T1000 (cell line): ENCODE results near the gene CCL24.
"Not testable (repeated sequence)": the region's sequence is repeated elsewhere in the genome, so short reads cannot be mapped to it uniquely, and the experiment has no call there.

ENCODE experiments used
- DNase-seq: peaks from one replicate; lab custom pipeline; 2025; ENCODE audit warnings: mixed read lengths; lab: John Stamatoyannopoulos, UW

Gene CCL24, protein sequence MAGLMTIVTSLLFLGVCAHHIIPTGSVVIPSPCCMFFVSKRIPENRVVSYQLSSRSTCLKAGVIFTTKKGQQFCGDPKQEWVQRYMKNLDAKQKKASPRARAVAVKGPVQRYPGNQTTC

DNA sequence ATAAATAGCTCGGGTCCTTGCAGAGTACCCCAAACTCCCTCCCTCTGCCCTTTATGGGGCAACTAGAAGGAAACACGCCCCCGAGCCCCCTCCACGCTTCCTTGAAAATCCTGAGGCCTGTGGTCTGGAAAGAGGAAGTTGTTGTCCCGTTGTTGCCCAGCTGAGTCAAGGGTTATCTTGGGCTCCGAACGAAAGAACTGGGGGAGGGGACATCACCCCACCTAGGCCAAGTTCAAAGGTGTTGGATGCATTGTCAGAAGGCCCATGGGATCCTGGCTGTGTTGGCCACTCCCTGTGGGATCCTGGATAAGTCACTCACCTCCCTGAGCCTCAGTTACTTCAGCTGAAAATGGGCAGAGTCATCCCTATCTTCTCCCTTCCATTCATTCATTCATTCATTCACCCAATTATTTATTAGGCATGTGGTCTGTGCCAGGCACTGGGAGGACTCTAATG, at the start of gene CCL24:
Gene CCL24, minus strand, starts transcription at position 26 of the 456 bp plus-strand sequence. CDS start 91 bp downstream, outside the sequence.
- DNase-seq: no peak

DNA sequence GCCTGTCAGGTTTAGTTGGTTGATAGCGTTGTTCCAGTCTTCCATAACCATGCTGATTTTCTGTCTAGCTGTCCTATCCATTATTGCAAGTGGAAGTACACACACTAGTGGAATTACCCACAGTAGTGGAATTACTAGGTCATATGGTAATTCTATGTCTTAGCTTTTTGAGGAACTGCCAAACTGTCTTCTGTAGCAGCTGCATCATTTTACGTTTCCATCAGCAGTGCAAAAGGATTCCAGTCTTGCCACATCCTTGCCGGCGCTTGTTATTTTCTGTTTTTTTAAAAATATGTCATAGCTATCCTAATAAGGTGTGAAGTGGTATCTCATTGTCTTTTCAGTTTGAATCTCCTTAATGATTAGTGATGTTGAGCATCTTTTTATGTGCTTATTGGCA, 48.0 kb upstream of the CCL24 start:
- no peak for DNase-seq

DNA sequence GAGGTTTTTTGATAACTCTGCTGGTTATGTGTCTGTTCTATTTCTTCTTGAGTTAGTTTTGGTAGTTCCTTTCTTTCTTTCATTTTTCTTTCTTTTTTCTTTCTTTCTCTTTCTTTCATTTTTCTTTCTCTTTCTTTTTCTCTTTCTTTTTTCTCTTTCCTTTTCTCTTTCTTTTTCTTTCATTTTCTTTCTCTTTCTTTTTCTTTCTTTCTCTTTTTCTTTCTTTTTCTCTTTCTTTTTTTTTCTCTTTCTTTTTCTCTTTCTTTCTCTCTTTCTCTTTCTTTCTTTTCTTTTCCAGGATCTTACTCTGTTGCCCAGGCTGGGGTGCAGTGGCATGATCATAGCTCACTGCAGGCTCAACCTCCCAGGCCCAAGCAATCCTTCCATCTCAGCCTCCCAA, 44.8 kb upstream of the CCL24 start:
- no peak for DNase-seq

DNA sequence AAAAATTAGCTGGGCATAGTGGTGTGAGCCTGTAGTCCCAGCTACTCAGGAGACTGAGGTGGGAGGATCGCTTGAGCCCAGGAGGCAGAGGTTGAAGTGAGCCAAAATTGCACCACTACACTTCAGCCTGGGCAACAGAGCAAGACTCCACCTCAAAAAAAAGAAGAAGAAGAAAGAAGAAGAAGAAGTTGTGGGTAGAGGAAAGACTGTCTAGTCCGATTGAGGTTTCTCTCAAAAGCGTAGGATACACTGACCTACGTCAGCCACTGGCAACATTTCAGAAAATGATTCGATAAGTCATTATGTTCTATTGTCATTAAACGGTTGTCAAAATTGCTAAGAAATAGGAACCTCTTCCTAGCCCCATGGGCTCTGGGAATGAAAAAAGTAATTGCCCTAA, 42.9 kb upstream of the CCL24 start:
- DNase-seq: no peak

- DNase-seq: not testable (repeated sequence)
Measured at GRCh38 chr7:75854813-75855345, 41.3 kb upstream of the CCL24 start.

- no peak for DNase-seq
Measured at GRCh38 chr7:75854233-75854632, 40.6 kb upstream of the CCL24 start.

DNA sequence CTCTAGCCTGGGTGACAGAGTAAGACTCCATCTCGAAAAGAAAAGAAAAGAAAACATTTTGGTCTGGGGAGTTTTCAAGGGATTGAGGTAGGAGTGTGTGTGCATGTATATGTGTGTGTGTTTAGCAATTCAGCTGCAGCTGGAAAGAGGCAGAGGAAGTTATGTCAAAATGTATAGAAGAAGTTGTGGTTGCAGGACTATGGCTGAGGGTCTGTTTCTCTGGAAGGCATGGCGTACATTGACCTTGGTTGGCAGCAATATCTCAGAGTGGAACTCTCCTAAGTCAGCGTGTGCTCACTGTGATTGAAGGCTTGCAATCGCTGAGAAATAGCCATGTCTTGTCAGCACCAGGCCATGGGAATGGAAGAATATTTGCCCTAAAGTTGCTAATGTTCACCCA, 36.6 kb upstream of the CCL24 start:
- DNase-seq: no peak

DNA sequence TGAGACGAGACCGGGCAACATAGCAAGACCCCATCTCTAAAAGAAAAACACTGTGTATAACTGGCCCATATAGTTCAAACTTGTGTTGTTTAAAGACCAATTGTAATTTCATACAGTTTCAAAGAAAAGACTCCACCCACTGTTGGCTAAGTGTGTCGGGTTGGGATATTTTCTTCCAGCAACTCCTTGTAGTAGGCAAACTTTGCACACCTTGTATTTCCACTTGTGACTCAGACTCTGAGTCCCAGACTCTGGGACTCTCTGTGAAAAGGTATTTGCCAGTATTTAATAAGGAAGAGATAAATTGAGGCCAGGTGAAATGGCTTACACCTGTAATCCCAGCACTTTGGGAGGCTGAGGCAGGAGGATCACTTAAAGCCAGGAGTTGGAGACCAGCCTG, 36.0 kb upstream of the CCL24 start:
- DNase-seq: no peak

- no peak for DNase-seq
Measured at GRCh38 chr7:75847707-75848106, 34.1 kb upstream of the CCL24 start.

GRCh38 chr7:75845132-75845531, 31.5 kb upstream of the CCL24 start:
- DNase-seq: not testable (repeated sequence)

GRCh38 chr7:75844158-75844557, 30.6 kb upstream of the CCL24 start:
- no peak for DNase-seq

DNA sequence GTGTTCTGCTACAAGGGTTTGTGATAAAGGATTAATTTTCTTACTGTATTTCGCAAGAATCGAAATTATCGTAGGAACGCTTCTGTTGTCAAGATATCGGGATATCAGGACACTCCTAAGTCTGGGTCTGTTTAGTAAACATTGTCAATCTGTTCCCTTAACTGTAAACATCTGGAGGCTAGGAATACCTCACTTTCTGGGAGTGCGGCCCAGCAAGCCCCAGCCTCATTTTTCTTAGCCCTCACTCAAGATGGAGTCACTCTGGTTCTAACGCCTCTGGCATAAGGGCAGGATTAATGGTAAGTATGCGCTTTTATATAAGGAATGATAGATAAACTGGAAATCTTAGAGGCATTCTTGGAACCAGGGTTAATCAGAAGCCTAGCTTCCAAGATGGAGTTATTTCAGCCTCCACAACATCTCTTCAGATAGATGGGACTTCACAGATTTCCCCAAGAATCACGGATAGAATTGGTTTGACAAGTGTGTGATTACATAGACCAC, 30.1 kb upstream of the CCL24 start:
- DNase-seq: no peak

DNA sequence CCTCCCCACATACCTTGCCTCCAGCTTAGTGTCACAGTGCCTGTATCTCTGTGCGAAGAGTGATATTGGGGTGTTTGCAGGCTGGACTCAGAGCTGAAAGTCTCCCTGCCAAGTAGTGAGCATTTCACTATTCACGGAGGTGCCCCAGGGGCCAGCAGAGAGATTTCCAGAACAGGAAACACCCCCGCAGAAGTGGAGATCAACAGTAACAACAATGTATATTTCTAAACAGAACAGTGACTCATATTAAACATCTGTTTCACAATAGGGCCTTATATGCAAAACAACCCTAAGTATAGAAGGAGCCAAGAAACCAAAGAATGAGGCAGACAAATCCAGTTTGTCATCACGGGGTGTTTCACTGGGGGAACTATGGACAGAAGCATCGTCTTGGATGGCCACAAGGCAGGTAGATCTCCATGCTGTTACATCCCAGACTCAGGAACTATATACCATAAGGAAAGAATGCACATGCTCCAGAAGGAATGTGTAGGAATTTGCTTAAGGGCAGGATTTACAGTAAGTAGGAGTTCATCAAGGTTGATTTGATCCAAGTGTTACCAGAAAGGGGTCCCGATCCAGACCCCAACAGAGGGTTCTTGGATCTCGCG, 29.3 kb upstream of the CCL24 start:
- DNase-seq: peak; percentile 1

- DNase-seq: no peak
Measured at GRCh38 chr7:75840029-75840428, 26.4 kb upstream of the CCL24 start.

DNA sequence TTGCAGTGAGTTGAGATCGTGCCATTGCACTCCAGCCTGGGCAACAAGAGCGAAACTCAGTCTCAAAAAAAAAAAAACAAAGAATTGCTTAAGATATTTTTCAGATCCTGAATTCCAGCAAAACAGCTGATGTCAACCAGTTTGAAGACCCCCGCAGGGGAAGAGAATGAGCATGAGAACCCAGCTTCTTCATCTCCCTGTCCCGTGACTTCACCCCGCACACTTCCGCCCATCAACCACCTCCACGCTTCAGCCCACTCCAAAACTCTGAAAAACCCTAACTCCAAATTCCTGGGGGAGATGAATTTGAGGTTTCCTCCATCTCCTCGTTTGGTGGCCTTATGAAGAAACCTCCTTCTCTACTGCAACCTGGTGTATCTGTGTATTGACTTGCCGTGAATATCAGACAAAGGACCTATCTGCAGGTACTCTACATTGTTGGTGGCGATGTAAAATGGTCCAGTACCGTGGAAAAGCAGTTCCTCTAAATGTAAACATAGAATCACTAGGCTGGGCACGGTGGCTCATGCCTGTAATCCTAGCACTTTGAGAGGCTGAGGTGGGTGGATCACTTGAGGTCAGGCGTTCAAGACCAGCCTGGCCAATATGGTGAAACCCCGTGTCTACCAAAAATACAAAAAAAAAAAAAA, 24.8 kb upstream of the CCL24 start:
- not testable (repeated sequence) for DNase-seq

GRCh38 chr7:75836798-75837197, 23.2 kb upstream of the CCL24 start:
- no peak for DNase-seq

DNA sequence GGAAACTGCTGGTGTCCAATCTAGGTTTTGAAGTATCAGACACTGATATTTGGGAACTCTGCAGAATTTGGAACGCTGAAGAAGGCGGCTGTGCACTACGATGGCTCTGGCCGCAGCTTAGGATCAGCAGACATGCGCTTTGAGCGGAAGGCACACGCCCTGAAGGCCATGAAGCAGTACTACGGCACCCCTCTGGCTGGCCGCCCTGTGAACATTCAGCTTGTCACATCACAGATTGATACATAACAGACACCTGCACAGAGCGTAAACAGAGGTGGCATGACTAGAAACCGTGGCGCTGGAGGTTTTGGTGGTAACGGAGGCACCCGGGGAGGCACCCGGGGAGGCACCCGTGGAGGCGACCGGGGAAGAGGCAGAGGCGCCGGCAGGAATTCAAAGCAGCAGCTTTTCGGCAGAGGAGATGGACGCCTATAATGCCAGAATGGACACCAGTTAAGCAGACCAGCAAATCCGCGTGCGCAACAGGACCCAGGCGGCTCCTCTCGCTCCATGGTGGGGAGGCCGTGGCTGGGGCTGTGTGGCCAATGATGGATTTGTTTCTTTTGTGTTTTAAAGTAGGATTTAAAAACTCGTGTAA, 22.2 kb upstream of the CCL24 start:
- DNase-seq: no peak

DNA sequence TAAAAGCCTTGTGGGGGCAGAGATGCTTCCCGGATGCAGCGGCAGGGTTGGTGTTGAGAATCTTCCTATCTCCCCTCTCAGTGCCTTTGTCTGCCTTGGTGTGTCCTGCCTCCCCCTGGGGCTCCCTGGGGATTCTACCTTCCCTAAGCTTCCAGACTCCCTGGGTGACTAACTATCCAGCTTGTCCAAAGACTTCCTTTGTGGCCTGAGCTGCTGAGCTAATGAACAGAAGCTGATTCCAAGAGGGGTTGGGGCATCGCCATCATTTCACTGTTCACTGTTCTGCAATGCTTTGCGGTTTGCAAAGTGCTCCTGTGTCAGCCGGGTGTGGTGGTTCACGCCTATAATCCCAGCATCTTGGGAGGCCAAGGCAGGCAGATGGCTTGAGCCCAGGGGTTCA, 20.1 kb upstream of the CCL24 start:
- DNase-seq: not testable (repeated sequence)

GRCh38 chr7:75830978-75831377, 17.4 kb upstream of the CCL24 start:
- DNase-seq: no peak

- DNase-seq: peak; percentile 46
Measured at GRCh38 chr7:75829656-75830055, 16.1 kb upstream of the CCL24 start.

DNA sequence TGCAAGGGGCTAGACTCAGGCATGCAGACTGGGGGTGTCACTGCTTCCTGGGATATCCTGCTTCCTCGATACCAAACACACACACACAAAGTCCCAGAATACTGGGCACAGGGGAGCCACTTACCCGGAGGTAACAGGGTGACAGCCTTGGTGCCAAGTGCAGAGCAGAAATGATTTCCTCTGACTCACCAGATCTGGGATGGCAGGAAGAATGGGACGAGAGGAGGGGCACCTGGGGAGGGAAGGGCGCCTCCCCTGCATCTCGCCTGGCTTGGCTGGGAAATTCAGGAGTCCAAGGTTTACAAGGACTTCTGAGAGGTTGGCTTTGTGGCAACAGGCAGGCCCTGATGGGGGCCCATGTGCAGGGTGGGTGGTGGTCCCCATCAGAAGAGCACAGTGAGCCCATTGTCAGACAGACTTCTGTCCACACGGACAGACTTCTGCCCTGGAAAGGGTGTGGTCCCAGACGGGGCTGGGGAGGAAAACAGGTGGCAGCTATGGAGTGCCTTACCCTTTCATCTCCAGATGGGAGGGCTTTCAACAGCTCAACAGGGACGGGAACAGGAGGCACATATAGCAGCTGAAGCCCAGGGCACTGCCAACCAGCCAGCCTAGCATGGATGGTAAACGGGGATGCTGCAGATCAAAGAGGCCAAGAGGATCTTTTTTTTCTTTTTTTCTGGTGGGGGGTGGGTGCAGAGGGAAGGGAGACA, 9.7 kb upstream of the CCL24 start:
- DNase-seq: no peak

DNA sequence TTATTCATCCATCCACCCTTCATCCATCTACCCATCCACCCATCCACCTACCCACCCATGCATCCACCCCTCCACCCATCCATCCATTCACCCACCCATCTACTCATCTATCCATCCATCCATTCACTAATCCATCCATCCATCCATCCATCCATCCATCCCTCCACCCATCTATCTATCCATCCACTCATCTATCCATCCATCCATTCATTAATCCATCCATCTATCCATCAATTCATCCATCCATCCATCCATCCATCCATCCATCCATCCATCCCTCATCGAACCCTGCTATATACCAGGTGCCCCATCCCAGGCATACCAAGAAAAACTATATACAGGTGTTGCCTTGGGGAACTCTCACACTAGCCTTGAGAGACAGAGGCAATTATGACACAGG, 7.1 kb upstream of the CCL24 start:
- no peak for DNase-seq
